Neural crest cell (in vitro differentiated cells): Measurements from ENCODE around the gene PLXNA1. TPM values are rescaled to one million over a fixed set of nuclear protein-coding genes. Genes with fewer than 3 reads are reported as not detected.

ENCODE experiments used
- DNase-seq: peaks from one replicate; pipeline ENCODE4 v3.0.0; 2021; ENCODE audit warnings: low read depth, mixed read lengths, low spot score
- H3K27ac Mint-ChIP-seq: one replicate; pipeline ENCODE4 v1.8.0; 2021; ENCODE audit warnings: mild to moderate bottlenecking, mixed read lengths; ENCODE audit not compliant: unreplicated experiment
- H3K27me3 Mint-ChIP-seq: 2 replicates; pipeline ENCODE4 v1.8.0; 2021; ENCODE audit warnings: low read depth, mild to moderate bottlenecking, mixed read lengths
- H3K36me3 Mint-ChIP-seq: 2 replicates; pipeline ENCODE4 v1.8.0; 2021; ENCODE audit warnings: low read depth, mild to moderate bottlenecking, mixed read lengths
- H3K4me1 Mint-ChIP-seq: 2 replicates; pipeline ENCODE4 v1.8.0; 2021; ENCODE audit warnings: mixed read lengths
- H3K4me3 Mint-ChIP-seq: one replicate; pipeline ENCODE4 v1.8.0; 2021; ENCODE audit warnings: mild to moderate bottlenecking, mixed read lengths
- H3K9me3 Mint-ChIP-seq: 2 replicates; pipeline ENCODE4 v1.8.0; 2021; ENCODE audit warnings: mixed read lengths
- CTCF ChIP-seq: fragments of 200-600 bp; sonication (generic); conservative IDR thresholded peaks from 2 replicates; pipeline ENCODE4 v1.5.0; 2021; ENCODE audit warnings: antibody characterized with exemption, mild to moderate bottlenecking
- total RNA-seq: library from RNA; stranded (reverse); gene quantifications from 2 replicates; pipeline ENCODE4 v1.2.1, GENCODE V29; 2021

The PLXNA1 gene
- total RNA-seq, 1 donor from 2014 or later = 94.0 TPM

GRCh38 chr3:127018306-127018828 lies 35.5 kb downstream of the PLXNA1 start:
- no peaks in the 10 kb centered on the region for H3K27me3 Mint-ChIP-seq
- no peak overlapping the region for H3K4me3 Mint-ChIP-seq
- DNase-seq = no peak
- H3K27ac Mint-ChIP-seq = no peak overlapping the region
- H3K9me3 Mint-ChIP-seq = no peaks in the 10 kb centered on the region
- no peak for TF ChIP-seq CTCF
- H3K36me3 Mint-ChIP-seq = peaks cover 11% of the 10 kb centered on the region
- H3K4me1 Mint-ChIP-seq = peaks cover 7% of the 10 kb centered on the region

- H3K4me3 Mint-ChIP-seq = no peak overlapping the region
- H3K4me1 Mint-ChIP-seq = peaks cover 7% of the 10 kb centered on the region
- H3K27me3 Mint-ChIP-seq = no peaks in the 10 kb centered on the region
- peaks cover 11% of the 10 kb centered on the region for H3K36me3 Mint-ChIP-seq
- no peak for DNase-seq
- H3K27ac Mint-ChIP-seq = no peak overlapping the region
- no peak for TF ChIP-seq CTCF
- no peaks in the 10 kb centered on the region for H3K9me3 Mint-ChIP-seq
Measured at GRCh38 chr3:127019449-127019848, 36.5 kb downstream of the PLXNA1 start.

- no peak for TF ChIP-seq CTCF
- H3K9me3 Mint-ChIP-seq = no peaks in the 10 kb centered on the region
Measured at GRCh38 chr3:127020543-127020942, 37.6 kb downstream of the PLXNA1 start.

GRCh38 chr3:127022849-127023248 lies 39.9 kb downstream of the PLXNA1 start:
- no peak for TF ChIP-seq CTCF
- Mint-ChIP-seq H3K36me3 (peaks cover 12% of the 10 kb centered on the region), H3K27me3 (no peaks in the 10 kb centered on the region), H3K4me1 (no peaks in the 10 kb centered on the region), H3K27ac (no peak overlapping the region), H3K4me3 (no peak overlapping the region), H3K9me3 (no peaks in the 10 kb centered on the region)
- no peak for DNase-seq

More at GRCh38 chr3:127020543-127020942, 37.6 kb downstream of the PLXNA1 start:
- no peak overlapping the region for H3K4me3 Mint-ChIP-seq
- peaks cover 13% of the 10 kb centered on the region for H3K36me3 Mint-ChIP-seq
- H3K4me1 Mint-ChIP-seq = no peaks in the 10 kb centered on the region
- no peaks in the 10 kb centered on the region for H3K27me3 Mint-ChIP-seq
- no peak for DNase-seq
- H3K27ac Mint-ChIP-seq = no peak overlapping the region

GRCh38 chr3:127025456-127025855 lies 42.5 kb downstream of the PLXNA1 start:
- Mint-ChIP-seq H3K27ac (no peak overlapping the region), H3K9me3 (no peaks in the 10 kb centered on the region), H3K4me3 (no peak overlapping the region), H3K27me3 (no peaks in the 10 kb centered on the region), H3K4me1 (no peaks in the 10 kb centered on the region), H3K36me3 (peaks cover 8% of the 10 kb centered on the region)
- no peak for DNase-seq
- TF ChIP-seq CTCF = no peak
